ENCODE measurements around the gene CDH26. TPM values are rescaled to one million over a fixed set of nuclear protein-coding genes. Genes with fewer than 3 reads are reported as not detected.

Gene CDH26
- total and polyA plus RNA-seq, 9 of the 15 experiments (the other 6 are each of a cell fraction or from before 2014, with no cell fraction given) = 0.07 to 0.13 (median 0.10) TPM; not detected in 4

GRCh38 chr20:59983076-59983475 is 24.9 kb downstream of the CDH26 start:
- Histone ChIP-seq H3K4me2 (ENCODE audit: insufficient read depth, low read length) (no peak overlapping the region), H3K27me3 (ENCODE audit: control insufficient read depth in 2 of 2, insufficient read depth in 2 of 2, low read length in 2 of 2) (no peaks in the 10 kb centered on the region), H3K27ac (ENCODE audit: extremely low read depth, low read depth, low read length) (no peak overlapping the region), H4K20me1 (replicated peaks; ENCODE audit: control insufficient read depth, insufficient read depth, low read length) (no peaks in the 10 kb centered on the region), H3K9me1 (ENCODE audit: control insufficient read depth, insufficient read depth, low read length) (no peaks in the 10 kb centered on the region), H3K79me2 (ENCODE audit: control insufficient read depth, insufficient read depth, low read length) (no peaks in the 10 kb centered on the region), H3K9ac (ENCODE audit: insufficient read depth in 1 of 2, low read depth in 2 of 2, low read length in 2 of 2) (no peak overlapping the region), H2AFZ (ENCODE audit: low read depth, low read length) (no peak overlapping the region), H3K4me1 (replicated peaks in 1 of 2; ENCODE audit: control insufficient read depth in 2 of 2, insufficient read depth in 2 of 2, low read length in 2 of 2) (peaks cover 0 to 7% of the 10 kb centered on the region in 2 experiments; a peak in 2 of 5 replicates), H3K9me3 (replicated peaks; ENCODE audit: control insufficient read depth, insufficient read depth, low read depth, low read length) (no peaks in the 10 kb centered on the region), H3K36me3 (ENCODE audit: control insufficient read depth, insufficient read depth, low read length) (no peaks in the 10 kb centered on the region), H3K4me3 (no peak overlapping the region)
- BruUV-seq (replicated peaks) = no TSS peak
- ChIA-PET POLR2A (no interaction called here), CTCF (ENCODE audit: low intra/inter-chr PET ratio) (no interaction called here)
- ATAC-seq (no peak), FAIRE-seq (no peak), DNase-seq (ENCODE audit: extremely low read depth in 1 of 4, low spot score in 3 of 4) (no peak)
- in situ Hi-C loops (cut with MboI) = no loop called here
- intact Hi-C loops (cut with micrococcal nuclease) = no loop called here
- no peak for TF ChIP-seq ATF3 (IDR thresholded peaks at IDR 0.05)
- no peak for TF ChIP-seq ATF3 (CRISPR knock-in tag; conservative IDR thresholded peaks at IDR 0.05)
- no peak for TF ChIP-seq SMAD3 (CRISPR knock-in tag; conservative IDR thresholded peaks at IDR 0.05)
- no peak for TF ChIP-seq ZNF507 (tag; conservative IDR thresholded peaks at IDR 0.05)
- no peak for TF ChIP-seq BACH1 (tag; IDR thresholded peaks at IDR 0.05)
- TF ChIP-seq HLTF (IDR thresholded peaks at IDR 0.05) = no peak
- no peak for TF ChIP-seq NCOR1 (IDR thresholded peaks at IDR 0.05)
- no peak for TF ChIP-seq TRIM25 (IDR thresholded peaks at IDR 0.05; ENCODE audit: borderline replicate concordance)
- TF ChIP-seq HOMEZ (CRISPR knock-in tag; IDR thresholded peaks at IDR 0.05) = no peak
- WGBS (ENCODE audit: insufficient coverage, low coverage, missing lambda C conversion rate) = under 1% methylated on average over 9 of the region's 9 CpGs
